ENCODE measurements around the gene PPP1R1A.

DNA sequence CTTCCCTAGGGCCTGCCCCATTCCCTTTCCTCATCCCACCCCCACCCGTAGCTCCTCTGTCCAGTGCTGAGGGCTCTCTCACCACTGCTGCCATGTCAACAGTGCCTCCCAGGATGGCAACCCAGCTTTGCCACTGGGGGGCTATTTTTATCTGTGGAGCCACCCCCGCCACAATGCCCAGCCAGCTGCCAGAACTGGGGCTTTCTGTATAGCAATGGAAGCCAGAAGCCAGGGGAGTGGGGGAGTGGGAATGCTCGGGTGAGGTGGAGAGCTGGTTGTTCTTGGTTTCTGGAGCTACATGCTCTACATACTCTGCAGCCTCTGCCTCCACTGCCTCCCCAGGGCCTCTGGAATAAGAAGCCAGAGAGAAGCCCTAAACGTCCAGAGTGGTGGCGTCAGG is 30.1 kb downstream of the PPP1R1A start:
- TF ChIP-seq POLR2A (IDR thresholded peaks at IDR 0.05; ENCODE audit: low read depth, low read length) (no peak), POLR2AphosphoS5 (IDR thresholded peaks at IDR 0.05; ENCODE audit: low read depth, low read length) (no peak)
